ENCODE results near the gene IDH3G. TPM values are rescaled to one million over a fixed set of nuclear protein-coding genes. Genes with fewer than 3 reads are reported as not detected.

Gene IDH3G
- total RNA-seq, 1 experiment from 2014 or later = 87.1 TPM

DNA sequence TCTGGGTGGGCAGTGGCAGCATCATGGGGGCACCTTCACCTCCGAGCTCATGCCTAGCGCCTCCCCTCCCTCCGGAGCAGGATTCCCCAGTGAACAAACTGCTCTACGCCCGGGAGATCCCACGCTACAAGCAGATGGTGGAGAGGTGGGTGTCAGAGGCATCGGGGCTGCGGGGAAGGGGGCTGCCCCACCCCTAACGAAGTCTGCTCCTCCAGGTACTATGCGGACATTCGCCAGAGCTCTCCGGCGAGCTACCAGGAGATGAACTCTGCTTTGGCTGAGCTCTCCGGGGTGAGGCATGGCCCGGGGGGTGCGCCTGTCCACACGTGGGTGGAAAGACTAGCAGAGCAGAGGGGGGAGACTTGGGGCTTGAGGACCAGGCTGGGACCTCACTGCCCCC, 16.0 kb downstream of the IDH3G start:
- no peak for DNase-seq (ENCODE audit: low read depth, low spot score)
- in situ Hi-C loops (cut with HindIII; ENCODE audit: low pct_unique_long_range_greater_than_20kb, low sequenced_read_pairs) = no loop called here

DNA sequence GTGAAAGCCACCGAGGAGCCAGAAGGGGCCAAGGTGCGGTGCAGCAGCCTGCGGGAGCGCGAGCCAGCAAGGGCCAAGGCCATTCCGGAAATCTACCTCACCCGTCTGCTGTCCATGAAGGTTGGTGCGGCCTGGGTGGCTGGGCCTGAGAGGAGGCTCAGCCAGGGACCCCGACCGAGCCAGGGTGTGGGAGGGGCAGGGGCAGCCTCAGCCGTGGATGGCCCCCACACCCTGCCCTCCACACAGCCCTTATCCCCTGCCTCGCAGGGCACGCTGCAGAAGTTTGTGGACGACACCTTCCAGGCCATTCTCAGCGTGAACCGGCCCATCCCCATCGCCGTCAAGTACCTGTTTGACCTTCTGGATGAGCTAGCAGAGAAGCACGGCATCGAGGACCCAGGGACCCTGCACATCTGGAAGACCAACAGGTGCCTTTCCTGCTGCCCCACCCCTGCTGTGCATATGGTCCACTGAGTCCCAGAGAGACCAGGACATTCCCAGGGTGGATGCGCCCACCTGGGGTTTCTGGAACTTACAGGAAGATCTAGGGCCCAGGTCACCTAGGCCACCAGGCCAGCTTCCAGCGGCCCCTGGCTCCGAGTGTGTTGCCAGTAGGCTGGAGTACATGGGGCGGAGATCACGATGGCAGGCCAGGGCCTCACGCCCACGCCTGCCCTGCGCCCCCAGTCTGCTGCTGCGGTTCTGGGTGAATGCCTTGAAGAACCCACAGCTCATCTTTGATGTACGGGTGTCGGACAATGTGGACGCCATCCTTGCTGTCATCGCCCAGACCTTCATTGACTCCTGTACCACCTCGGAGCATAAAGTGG, 16.7 kb downstream of the IDH3G start:
- DNase-seq (ENCODE audit: low read depth, low spot score) = no peak
- in situ Hi-C loops (cut with HindIII; ENCODE audit: low pct_unique_long_range_greater_than_20kb, low sequenced_read_pairs) = no loop called here

DNA sequence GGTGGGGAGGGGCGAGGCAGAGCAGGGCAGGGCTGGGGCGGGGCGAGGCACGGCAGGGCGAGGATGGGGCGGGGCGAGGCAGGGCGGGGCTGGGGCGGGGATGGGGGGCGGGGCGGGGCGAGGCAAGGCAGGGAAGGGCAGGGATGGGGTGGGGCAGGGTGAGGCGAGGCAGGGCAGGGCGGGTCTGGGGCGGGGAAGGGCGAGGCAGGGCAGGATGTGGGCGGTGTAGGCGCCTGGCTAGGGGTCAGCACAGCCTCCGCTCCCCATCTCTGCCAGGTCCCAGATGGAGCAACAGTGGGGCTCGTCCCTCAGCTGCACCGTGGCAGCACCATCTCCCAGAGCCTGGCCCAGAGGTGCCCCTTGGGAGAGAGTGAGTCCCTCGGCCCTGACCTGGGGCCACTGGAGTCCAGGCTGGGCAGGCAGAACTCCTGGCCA, 17.5 kb downstream of the IDH3G start:
- DNase-seq (ENCODE audit: low read depth, low spot score) = no peak
- in situ Hi-C loops (cut with HindIII; ENCODE audit: low pct_unique_long_range_greater_than_20kb, low sequenced_read_pairs) = no loop called here

DNA sequence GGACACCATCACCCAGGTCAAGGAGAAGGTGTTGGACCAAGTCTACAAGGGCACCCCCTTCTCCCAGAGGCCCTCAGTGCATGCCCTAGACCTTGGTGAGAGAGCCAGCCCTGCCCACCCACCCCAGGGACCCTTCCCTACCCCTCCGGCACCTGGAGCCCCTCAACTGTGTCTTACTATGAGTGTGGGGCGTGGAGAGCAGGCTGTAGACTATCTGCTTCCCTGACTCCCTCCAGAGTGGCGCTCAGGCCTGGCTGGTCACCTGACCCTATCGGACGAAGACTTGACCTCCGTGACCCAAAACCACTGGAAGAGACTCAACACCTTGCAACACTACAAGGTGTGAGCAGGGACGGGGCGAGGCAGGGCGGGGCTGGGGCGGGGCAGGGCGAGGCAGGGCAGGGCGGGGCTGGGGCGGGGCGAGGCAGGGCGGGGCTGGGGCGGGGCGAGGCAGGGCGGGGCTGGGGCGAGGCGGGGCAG, 18.0 kb downstream of the IDH3G start:
- DNase-seq (ENCODE audit: low read depth, low spot score) = no peak
- in situ Hi-C loops (cut with HindIII; ENCODE audit: low pct_unique_long_range_greater_than_20kb, low sequenced_read_pairs) = no loop called here

DNA sequence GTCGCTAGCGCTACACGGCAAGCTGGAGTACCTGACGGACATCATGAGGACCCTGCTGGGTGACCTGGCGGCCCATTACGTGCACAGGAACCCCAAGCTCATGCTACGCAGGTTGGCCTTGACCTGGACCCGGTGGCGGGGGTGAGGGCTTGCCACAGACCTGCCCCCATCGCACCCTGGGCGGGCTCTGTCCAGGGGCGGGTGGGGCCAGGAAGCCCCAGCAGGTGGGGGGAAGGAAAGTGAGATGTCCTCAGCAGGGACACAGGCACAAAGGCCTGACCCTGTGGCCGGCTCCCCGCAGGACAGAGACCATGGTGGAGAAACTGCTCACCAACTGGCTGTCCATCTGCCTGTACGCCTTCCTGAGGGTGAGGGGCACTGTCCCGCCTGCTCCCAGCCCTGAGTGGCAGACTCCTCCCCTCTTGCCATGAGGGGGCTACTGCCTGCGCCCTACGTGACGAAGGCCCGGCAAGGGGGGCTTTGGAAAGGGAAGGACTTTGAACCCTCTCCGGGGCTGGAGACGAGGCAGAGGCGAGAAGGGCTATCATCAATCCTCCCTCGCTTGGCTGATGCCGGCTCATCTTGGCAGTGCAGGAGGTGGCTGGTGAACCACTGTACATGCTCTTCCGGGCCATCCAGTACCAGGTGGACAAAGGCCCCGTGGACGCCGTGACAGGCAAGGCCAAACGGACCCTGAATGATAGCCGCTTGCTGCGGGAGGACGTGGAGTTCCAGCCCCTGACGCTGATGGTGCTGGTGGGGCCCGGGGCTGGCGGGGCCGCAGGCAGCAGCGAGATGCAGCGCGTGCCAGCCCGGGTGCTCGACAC, 18.7 kb downstream of the IDH3G start:
- no peak for DNase-seq (ENCODE audit: low read depth, low spot score)
- in situ Hi-C loops (cut with HindIII; ENCODE audit: low pct_unique_long_range_greater_than_20kb, low sequenced_read_pairs) = no loop called here

DNA sequence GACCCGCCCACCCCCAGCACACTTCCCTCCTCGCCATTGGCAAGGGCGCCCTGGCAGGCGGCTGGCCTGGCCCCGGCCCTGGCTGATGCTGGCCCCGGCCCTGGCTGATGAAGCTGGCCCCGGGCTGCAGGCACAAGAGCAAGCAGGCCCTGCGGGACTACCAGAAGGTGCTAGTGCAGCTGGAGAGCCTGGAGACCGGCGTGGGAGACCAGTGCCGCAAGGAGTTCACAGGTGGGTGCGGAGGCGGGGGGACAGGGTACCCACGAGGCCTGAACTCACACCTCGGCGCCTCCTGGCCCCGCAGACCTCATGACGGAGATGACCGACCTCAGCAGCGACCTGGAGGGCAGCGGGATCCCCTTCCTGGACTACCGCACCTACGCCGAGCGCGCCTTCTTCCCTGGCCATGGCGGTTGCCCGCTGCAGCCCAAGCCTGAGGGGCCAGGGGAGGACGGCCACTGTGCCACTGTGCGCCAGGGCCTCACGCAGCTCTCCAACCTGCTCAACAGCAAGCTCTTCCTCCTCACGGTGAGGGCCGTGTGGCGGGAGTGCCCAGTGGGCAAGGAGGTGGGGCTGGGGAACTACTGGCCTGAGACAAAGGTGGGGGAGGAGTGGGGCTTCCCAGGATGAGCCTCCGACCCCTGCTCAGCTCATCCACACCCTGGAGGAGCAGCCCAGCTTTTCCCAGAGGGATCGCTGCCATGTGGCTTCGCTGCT, 19.4 kb downstream of the IDH3G start:
- in situ Hi-C loops (cut with HindIII; ENCODE audit: low pct_unique_long_range_greater_than_20kb, low sequenced_read_pairs) = no loop called here
- no peak for DNase-seq (ENCODE audit: low read depth, low spot score)

DNA sequence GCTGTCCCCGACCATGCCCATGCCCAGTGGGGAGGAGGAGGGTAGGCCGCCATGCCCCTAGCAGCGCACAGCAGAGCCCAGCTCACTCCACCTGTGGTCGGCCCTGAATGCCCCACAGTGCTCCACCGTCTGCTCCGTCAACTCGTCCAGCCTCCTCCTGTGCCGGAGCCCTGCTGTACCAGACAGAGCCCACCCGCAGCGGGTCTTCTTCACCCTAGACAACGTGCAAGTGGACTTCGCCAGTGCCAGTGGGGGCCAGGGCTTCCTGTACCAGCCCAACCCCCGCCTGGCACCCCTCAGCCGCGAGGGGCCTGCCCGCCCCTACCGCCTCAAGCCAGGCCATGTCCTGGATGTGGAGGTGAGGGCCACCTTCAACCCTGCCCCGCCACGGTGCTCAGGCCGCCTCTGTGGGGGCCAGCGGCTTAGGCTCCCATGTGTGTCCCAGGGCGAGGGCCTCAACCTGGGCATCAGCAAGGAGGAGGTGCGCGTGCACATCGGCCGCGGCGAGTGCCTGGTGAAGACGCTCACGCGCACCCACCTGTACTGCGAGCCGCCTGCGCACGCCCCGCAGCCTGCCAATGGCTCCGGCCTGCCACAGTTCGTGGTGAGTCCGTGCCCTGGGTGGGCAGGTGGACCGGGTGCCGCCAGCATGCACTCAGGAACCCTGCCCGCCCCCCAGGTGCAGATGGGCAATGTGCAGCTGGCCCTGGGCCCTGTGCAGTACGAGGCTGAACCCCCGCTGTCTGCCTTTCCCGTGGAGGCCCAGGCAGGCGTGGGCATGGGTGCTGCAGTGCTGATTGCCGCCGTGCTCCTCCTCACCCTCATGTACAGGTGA, 20.2 kb downstream of the IDH3G start:
- in situ Hi-C loops (cut with HindIII; ENCODE audit: low pct_unique_long_range_greater_than_20kb, low sequenced_read_pairs) = no loop called here

DNA sequence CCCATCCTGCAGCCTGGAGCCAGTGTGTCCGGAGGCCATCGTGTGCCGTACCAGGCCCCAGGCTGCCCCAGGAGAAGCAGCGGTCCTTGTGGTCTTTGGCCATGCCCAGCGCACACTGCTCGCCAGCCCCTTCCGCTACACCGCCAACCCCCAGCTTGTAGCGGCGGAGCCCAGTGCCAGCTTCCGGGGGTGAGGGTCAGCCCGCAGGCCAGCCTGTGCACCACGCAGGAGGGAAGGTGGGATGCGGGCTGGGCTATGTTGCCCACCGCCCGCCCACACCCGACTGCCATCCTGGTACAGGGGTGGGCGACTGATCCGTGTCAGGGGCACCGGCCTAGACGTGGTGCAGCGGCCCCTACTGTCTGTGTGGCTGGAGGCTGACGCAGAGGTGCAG, 21.0 kb downstream of the IDH3G start:
- no peak for DNase-seq (ENCODE audit: low read depth, low spot score)
- in situ Hi-C loops (cut with HindIII; ENCODE audit: low pct_unique_long_range_greater_than_20kb, low sequenced_read_pairs) = no loop called here

More for the DNA sequence above, 20.2 kb downstream of the IDH3G start:
- DNase-seq (ENCODE audit: low read depth, low spot score) = no peak

DNA sequence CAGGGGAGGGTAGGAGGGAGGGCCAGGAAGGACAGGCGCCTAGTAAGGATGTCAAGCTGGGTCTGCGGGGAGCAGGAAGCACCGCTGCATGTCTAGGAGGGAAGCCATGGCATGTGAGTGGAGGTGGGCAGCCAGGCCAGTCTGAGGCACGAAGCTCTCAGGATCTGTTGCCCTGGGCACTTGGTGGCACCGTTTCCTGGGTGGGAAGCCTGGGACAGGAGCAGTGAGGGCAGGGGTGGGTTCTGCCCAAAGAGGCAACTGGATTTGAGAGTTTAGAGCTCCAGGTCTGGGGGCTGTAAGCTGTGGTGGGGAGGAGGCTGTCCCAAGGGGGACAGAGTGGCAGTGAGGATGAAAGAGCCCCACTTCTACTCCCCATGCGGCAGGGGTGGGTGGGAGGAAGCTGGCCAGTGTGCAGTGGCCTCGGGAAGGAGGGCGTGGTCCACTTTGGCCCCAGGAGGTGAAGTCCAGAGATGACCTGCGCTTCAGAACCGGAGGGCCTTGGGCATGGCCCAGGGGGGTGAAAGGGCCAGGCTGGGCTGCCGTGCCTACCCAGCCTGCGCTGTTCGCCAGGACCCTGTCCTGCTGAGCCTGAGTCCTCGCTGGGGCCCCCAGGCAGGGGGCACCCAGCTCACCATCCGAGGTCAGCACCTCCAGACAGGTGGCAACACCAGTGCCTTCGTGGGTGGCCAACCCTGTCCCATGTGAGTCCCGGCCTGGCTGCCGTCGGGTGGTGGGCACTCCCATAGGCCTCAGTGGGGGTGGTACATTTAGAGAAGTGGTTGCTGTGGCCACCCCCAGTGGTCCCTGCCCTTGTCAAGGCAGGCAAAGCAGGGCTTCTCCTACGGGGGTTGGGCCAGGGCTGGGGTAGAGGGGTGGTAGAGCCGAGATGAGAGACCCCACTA, 21.6 kb downstream of the IDH3G start:
- DNase-seq (ENCODE audit: low read depth, low spot score) = no peak
- in situ Hi-C loops (cut with HindIII; ENCODE audit: low pct_unique_long_range_greater_than_20kb, low sequenced_read_pairs) = no loop called here

DNA sequence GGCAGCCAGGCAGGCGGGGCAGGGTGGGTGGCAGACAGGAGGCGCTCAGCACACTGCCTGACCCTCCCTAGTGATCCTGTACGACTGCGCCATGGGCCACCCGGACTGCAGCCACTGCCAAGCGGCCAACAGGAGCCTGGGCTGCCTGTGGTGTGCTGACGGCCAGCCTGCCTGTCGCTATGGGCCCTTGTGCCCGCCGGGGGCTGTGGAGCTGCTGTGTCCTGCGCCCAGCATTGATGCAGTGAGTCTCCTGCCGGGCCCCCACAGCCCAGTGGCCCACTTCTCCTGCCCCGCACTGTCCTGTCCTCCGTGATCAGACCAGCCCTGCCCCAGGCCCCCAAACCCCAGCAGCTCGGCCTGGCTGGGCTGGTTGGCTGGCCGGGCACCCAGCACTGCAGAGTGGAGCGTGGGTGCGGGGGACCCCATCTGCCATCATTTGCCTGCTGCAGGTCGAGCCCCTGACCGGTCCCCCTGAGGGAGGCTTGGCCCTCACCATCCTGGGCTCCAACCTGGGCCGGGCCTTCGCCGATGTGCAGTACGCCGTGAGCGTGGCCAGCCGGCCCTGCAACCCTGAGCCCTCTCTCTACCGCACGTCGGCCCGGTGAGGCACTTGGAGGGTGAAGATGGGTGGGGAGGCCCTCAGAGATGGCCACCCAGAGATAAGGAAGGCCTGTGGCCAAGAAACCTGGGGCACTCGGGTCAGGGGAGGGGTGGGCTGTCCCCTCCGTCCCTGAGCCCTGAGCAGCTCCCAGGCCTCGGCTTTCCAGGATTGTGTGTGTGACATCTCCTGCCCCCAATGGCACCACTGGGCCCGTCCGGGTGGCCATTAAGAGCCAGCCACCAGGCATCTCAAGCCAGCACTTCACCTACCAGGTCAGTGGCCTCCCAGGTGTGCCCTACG, 22.5 kb downstream of the IDH3G start:
- no peak for DNase-seq (ENCODE audit: low read depth, low spot score)
- in situ Hi-C loops (cut with HindIII; ENCODE audit: low pct_unique_long_range_greater_than_20kb, low sequenced_read_pairs) = no loop called here

DNA sequence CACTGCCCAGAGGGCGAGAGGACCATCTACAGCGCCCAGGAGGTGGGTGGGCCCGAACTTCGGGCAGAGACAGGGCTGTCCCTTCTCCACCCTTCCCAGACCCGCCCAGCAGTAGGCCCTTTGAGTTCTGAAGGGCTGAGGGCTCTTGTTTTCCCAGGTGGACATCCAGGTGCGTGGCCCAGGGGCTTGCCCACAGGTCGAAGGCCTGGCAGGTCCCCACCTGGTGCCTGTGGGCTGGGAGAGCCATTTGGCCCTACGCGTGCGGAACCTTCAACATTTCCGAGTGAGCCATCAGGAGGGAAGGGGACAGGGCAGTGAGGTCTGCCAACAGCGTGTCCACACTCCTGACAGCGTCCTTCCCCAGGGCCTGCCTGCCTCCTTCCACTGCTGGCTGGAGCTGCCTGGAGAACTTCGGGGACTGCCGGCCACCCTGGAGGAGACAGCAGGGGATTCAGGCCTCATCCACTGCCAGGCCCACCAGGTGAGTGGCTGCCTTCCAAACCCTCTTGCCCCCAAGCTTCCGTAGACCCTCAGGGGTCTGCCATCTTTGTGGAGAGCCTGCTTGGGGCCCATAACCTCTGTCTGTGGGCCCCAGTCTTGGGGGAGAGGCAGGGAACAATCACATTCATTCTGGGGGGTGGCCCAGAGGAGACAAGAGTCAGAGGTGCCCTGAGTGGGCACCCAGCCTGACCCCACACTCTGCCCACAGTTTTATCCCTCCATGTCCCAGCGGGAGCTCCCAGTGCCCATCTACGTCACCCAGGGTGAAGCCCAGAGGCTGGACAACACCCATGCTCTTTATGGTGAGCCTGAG, 23.4 kb downstream of the IDH3G start:
- no peak for DNase-seq (ENCODE audit: low read depth, low spot score)
- in situ Hi-C loops (cut with HindIII; ENCODE audit: low pct_unique_long_range_greater_than_20kb, low sequenced_read_pairs) = no loop called here

DNA sequence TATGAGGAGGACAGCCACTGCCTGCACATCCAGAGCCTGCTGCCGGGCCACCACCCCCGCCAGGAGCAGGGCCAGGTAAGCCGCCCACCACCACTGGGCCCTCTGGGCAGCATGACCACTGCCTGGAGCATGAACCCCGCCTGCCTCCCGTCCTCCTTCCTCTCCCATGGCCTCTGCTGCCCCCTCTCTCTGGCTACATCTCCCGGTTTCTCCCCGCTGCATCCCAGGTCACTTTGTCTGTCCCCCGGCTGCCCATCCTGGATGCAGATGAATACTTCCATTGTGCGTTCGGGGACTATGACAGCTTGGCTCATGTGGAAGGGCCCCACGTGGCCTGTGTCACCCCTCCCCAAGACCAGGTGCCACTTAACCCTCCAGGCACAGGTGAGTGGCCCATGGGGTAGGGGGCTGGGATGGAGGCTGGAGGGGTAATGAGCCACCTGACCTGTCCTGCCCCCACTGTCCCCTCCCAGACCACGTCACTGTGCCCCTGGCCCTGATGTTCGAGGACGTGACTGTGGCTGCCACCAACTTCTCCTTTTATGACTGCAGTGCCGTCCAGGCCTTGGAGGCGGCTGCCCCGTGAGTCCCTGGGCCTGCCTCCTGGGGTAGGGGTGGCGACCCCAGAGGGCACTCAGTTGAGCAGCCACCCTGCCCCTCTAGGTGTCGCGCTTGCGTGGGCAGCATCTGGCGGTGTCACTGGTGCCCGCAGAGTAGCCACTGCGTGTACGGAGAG, 24.1 kb downstream of the IDH3G start:
- no peak for DNase-seq (ENCODE audit: low read depth, low spot score)
- in situ Hi-C loops (cut with HindIII; ENCODE audit: low pct_unique_long_range_greater_than_20kb, low sequenced_read_pairs) = no loop called here

DNA sequence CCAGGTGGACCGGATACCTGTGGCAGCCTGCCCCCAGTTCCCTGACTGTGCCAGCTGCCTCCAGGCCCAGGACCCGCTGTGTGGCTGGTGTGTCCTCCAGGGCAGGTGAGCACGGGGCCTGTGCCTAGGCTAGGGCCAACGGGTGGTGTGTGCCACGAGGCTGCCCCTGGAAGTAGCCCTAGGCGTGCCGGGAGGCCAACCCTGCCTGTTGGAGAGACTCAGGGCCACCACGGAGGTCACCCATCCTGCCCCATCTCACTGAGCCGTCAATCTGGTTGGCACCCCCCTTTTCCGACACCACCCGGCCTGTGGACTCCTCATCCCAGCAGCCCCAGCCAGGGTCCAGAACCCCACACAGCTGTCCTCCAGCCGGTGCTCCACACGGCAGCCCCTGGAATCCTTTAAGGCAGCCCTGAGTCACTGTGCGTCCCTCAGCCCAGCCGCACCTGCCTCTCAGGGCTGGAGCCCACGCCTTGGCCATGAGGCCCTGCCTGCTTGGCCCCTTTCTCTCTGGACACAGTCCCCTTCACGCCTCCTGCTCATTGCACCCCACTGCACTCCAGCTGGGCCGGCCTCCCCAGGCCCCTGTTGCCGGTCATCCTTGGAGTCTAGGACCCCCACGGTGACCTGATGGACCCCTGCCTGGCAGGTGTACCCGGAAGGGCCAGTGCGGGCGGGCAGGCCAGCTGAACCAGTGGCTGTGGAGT, 24.9 kb downstream of the IDH3G start:
- in situ Hi-C loops (cut with HindIII; ENCODE audit: low pct_unique_long_range_greater_than_20kb, low sequenced_read_pairs) = no loop called here
- DNase-seq (ENCODE audit: low read depth, low spot score) = no peak
